K562 (cell line): ENCODE measurements around the gene UQCRFS1. TPM values are rescaled to one million over a fixed set of nuclear protein-coding genes. Genes with fewer than 3 reads are reported as not detected.

Source experiments
- HMG20A ChIP-seq: fragments of 450-650 bp; formaldehyde crosslinking; conservative IDR thresholded peaks from 2 replicates; pipeline ENCODE4 v1.4.0; 2020; ENCODE audit warnings: mild to moderate bottlenecking, mixed read lengths
- HNRNPLL ChIP-seq: fragments of 200-400 bp; formaldehyde crosslinking; IDR thresholded peaks from 2 replicates; pipeline ENCODE4 v1.6.1; 2017; ENCODE audit warnings: low read length, low read depth, mild to moderate bottlenecking; ENCODE audit not compliant: poor library complexity, severe bottlenecking
- IFI16 ChIP-seq: fragments of 250-450 bp; sonication (Bioruptor Pico); IDR thresholded peaks from 2 replicates; pipeline ENCODE4 v2.1.2; 2022; ENCODE audit warnings: mild to moderate bottlenecking, inconsistent platforms
- MAFF ChIP-seq: IDR thresholded peaks from 2 replicates; pipeline ENCODE4 v1.6.1; 2012; ENCODE audit warnings: low read length, improper control_type of control experiment
- RAD21 ChIP-seq, 2 experiments: fragments of 250-450 bp in 1 of 2; fragments of 450-650 bp in 1 of 2; sonication (Bioruptor Pico) in 1 of 2; formaldehyde crosslinking in 1 of 2; IDR thresholded peaks in 1 of 2; conservative IDR thresholded peaks in 1 of 2; 2 replicates each; pipeline versions ENCODE4 v1.4.0 to v1.8.0; 2020 to 2022; ENCODE audit warnings: mild to moderate bottlenecking in 2 of 2, moderate library complexity in 1 of 2
- TAF9B ChIP-seq: fragments of 450-650 bp; IDR thresholded peaks from 2 replicates; pipeline ENCODE4 v1.6.1; 2018; ENCODE audit warnings: mild to moderate bottlenecking; ENCODE audit not compliant: partially characterized antibody
- TFAM ChIP-seq: fragments of 250-450 bp; sonication (Bioruptor Pico); conservative IDR thresholded peaks from 2 replicates; pipeline ENCODE4 v1.5.0; 2021; ENCODE audit warnings: mild to moderate bottlenecking, moderate library complexity
- YY1 ChIP-seq, 3 experiments: IDR thresholded peaks; 2 replicates each; pipeline ENCODE4 v1.6.1; 2011; ENCODE audit warnings: low read length in 2 of 3, mild to moderate bottlenecking in 2 of 3, moderate library complexity in 2 of 3, borderline replicate concordance in 1 of 3, control low read depth in 1 of 3, low read depth in 1 of 3; ENCODE audit not compliant: insufficient read depth in 3 of 3, insufficient replicate concordance in 2 of 3, control insufficient read depth in 1 of 3, insufficient read length in 1 of 3; ENCODE audit errors: extremely low read depth in 1 of 3
- ZBTB7A ChIP-seq: IDR thresholded peaks from 2 replicates; pipeline ENCODE4 v1.6.1; 2011; ENCODE audit warnings: low read depth, mild to moderate bottlenecking, low read length, moderate library complexity, borderline replicate concordance; ENCODE audit not compliant: control insufficient read depth
- ZNF124 ChIP-seq: sonication (generic); formaldehyde crosslinking; IDR thresholded peaks from 2 replicates; pipeline ENCODE4 v1.8.1; 2022; ENCODE audit warnings: missing genetic modification reagents
- ZNF354B ChIP-seq: fragments of 250-450 bp; sonication (Bioruptor Pico); IDR thresholded peaks from 2 replicates; pipeline ENCODE4 v1.4.0; 2020
- ZNF583 ChIP-seq: fragments of 250-450 bp; sonication (Bioruptor Pico); IDR thresholded peaks from 2 replicates; pipeline ENCODE4 v1.4.0; 2020
- ZSCAN32 ChIP-seq: fragments of 450-650 bp; formaldehyde crosslinking; IDR thresholded peaks from 2 replicates; pipeline ENCODE4 v1.4.0; 2020; ENCODE audit warnings: mild to moderate bottlenecking, moderate library complexity
- polyA plus RNA-seq, 8 experiments: library from polyadenylated mRNA; depleted of rRNA in 4 of 8; stranded (reverse) in 5 of 8; unstranded in 3 of 8; fragments of >200 nt; fragmentation: Nextera tagmentation in 2 of 8; fragmentation: Illumina TruSeq in 1 of 8; extraction: Ambion mirVana in 2 of 8; extraction: Trizol in 1 of 8; gene quantifications; 2 replicates each; pipeline versions ENCODE4 v1.2.1 to v1.2.3, GENCODE V29; 2011 to 2014; ENCODE audit warnings: inconsistent platforms in 1 of 8, missing spikeins in 1 of 8
- total RNA-seq, 7 experiments: library from RNA; depleted of rRNA in 6 of 7; stranded (reverse); fragments of >200 nt in 6 of 7; fragmentation: Illumina TruSeq in 2 of 7; extraction: Trizol in 2 of 7; gene quantifications; 2 replicates each; pipeline versions ENCODE4 v1.2.1 to v1.2.3, GENCODE V29; 2011 to 2021; ENCODE audit warnings: low replicate concordance in 1 of 7
- TF ChIP-seq, protein P1 (sequence below): IDR thresholded peaks from 2 replicates; pipeline ENCODE4 v1.6.1; 2011; ENCODE audit warnings: borderline replicate concordance, low read depth, mild to moderate bottlenecking, moderate library complexity, low read length; ENCODE audit not compliant: insufficient read depth, poor library complexity, severe bottlenecking

The UQCRFS1 gene
- total and polyA plus RNA-seq, 9 of the 15 experiments (the other 6 are each of a cell fraction or from before 2014, with no cell fraction given), result 10.8 to 110 (median 64.7) TPM

DNA sequence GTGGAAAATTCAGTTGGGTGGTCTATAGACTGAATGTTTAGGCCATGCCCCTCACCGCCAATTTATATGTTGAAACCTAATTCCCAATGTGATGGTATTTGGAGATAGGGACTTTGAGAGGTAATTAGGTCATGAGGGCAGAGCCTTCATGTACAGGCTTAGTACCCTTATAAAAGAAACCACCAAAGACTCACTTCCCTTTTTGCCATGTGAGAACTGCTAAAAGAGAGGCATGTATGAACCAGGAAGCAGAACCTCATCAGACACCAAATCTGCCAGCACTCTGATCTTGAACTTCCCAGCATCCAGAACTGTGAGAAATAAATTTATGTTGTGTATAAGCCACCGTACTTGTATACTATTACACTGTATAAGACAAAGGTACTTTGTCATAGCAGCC lies 40.6 kb downstream of the UQCRFS1 start (continued):
- TF ChIP-seq ZSCAN32 (CRISPR knock-in tag), result no peak
- TF ChIP-seq ZNF124 (CRISPR knock-in tag), result no peak
- no peak for TF ChIP-seq MAFF
- no peak for TF ChIP-seq TAF9B
- no peak for TF ChIP-seq YY1 (IDR thresholded peaks at IDR 0.05; ENCODE audit: borderline replicate concordance in 1 of 3, control insufficient read depth in 1 of 3, extremely low read depth in 1 of 3, insufficient read depth in 3 of 3, insufficient read length in 1 of 3, insufficient replicate concordance in 2 of 3, low read depth in 1 of 3, low read length in 2 of 3)
- no peak for TF ChIP-seq ZNF583 (CRISPR knock-in tag)
- no peak for TF ChIP-seq TFAM
- no peak for TF ChIP-seq ZBTB7A
- TF ChIP-seq ZNF354B (CRISPR knock-in tag), result no peak
- no peak for TF ChIP-seq HNRNPLL
- TF ChIP-seq, protein P1, sequence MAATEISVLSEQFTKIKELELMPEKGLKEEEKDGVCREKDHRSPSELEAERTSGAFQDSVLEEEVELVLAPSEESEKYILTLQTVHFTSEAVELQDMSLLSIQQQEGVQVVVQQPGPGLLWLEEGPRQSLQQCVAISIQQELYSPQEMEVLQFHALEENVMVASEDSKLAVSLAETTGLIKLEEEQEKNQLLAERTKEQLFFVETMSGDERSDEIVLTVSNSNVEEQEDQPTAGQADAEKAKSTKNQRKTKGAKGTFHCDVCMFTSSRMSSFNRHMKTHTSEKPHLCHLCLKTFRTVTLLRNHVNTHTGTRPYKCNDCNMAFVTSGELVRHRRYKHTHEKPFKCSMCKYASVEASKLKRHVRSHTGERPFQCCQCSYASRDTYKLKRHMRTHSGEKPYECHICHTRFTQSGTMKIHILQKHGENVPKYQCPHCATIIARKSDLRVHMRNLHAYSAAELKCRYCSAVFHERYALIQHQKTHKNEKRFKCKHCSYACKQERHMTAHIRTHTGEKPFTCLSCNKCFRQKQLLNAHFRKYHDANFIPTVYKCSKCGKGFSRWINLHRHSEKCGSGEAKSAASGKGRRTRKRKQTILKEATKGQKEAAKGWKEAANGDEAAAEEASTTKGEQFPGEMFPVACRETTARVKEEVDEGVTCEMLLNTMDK, result no peak
- no peak for TF ChIP-seq IFI16 (CRISPR knock-in tag)
- TF ChIP-seq HMG20A, result no peak
- TF ChIP-seq RAD21 (CRISPR knock-in tag; conservative IDR thresholded peaks at IDR 0.05 in 1 of 2, IDR thresholded peaks at IDR 0.05 in 1 of 2), result no peak
